ENCODE data around the gene VASH1. TPM values are rescaled to one million over a fixed set of nuclear protein-coding genes. Genes with fewer than 3 reads are reported as not detected.

The VASH1 gene
- total RNA-seq, 4 donors from 2014 or later = 1.9 to 7.5 (median 3.6) TPM

- H3K36me3 ChIP-seq = no peaks in the 10 kb centered on the region
- no peak for DNase-seq
- peaks cover 0 to 9% (median 0%) of the 10 kb centered on the region in 4 donors for H3K4me1 ChIP-seq
- H3K27ac ChIP-seq = peak overlapping the region in 1 of 4 donors; percentile 37
- no peak for TF ChIP-seq EP300 (IDR thresholded peaks at IDR 0.05; ENCODE audit: low read depth)
- no peaks in the 10 kb centered on the region for H3K9me3 ChIP-seq
- H3K27me3 ChIP-seq = peaks cover 3% of the 10 kb centered on the region
- 46 to 52% methylated on average over 4 to 7 of the region's 7 CpGs for WGBS, 2 donors (ENCODE audit: low coverage in 1 of 2)
- intact Hi-C loops (cut with DNase I; ENCODE audit: low total_unique reads) (loop anchor here (10.0 kb wide), 1 partner anchor 69 kb away; no protein-coding TSS in a partner anchor), in situ Hi-C loops (cut with MboI; ENCODE audit: low pct_ligation_motif_present in 1 of 4, low pct_unique_long_range_greater_than_20kb in 1 of 4, low sequenced_read_pairs in 3 of 4) (loop anchor here in 2 of 4 donors (10.0 kb wide), 1 partner anchor 69 kb away; no protein-coding TSS in a partner anchor)
- no peak overlapping the region for H3K4me3 ChIP-seq
Measured at GRCh38 chr14:76715511-76716081, 45.7 kb upstream of the VASH1 start.

DNA sequence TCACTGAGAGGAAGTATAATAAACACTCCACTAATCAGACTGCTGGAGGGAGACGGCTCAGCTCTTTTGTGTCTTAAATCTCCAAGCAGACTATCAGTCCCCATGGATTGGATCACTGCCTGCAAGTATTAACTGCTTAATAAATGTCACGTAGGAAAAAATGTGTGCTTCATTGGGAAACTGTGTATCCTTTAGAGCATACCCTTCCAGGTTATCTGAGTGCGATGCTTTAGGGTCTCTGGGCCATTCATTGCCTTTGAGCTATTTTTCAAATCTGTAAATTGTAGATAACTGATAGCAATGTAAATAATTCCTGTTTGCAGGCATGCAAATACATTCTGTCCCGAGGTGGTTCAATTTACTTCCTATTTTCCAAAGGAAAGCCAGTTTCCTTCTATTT lies 45.0 kb upstream of the VASH1 start:
- intact Hi-C loops (cut with DNase I; ENCODE audit: low total_unique reads) = loop anchor here (10.0 kb wide), 1 partner anchor 69 kb away; no protein-coding TSS in a partner anchor
- Histone ChIP-seq H3K4me3 (no peak overlapping the region), H3K27me3 (peaks cover 3% of the 10 kb centered on the region), H3K27ac (no peak overlapping the region), H3K4me1 (peaks cover 0 to 11% (median 0%) of the 10 kb centered on the region in 4 donors), H3K9me3 (no peaks in the 10 kb centered on the region), H3K36me3 (no peaks in the 10 kb centered on the region)
- WGBS, 2 donors (ENCODE audit: low coverage in 1 of 2) = 29 to 58% methylated on average over 2 to 4 of the region's 4 CpGs
- no peak for TF ChIP-seq POLR2A (IDR thresholded peaks at IDR 0.05)
- TF ChIP-seq, protein P1, sequence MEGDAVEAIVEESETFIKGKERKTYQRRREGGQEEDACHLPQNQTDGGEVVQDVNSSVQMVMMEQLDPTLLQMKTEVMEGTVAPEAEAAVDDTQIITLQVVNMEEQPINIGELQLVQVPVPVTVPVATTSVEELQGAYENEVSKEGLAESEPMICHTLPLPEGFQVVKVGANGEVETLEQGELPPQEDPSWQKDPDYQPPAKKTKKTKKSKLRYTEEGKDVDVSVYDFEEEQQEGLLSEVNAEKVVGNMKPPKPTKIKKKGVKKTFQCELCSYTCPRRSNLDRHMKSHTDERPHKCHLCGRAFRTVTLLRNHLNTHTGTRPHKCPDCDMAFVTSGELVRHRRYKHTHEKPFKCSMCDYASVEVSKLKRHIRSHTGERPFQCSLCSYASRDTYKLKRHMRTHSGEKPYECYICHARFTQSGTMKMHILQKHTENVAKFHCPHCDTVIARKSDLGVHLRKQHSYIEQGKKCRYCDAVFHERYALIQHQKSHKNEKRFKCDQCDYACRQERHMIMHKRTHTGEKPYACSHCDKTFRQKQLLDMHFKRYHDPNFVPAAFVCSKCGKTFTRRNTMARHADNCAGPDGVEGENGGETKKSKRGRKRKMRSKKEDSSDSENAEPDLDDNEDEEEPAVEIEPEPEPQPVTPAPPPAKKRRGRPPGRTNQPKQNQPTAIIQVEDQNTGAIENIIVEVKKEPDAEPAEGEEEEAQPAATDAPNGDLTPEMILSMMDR (IDR thresholded peaks at IDR 0.05) = no peak
- no peak for TF ChIP-seq EP300 (IDR thresholded peaks at IDR 0.05; ENCODE audit: low read depth)
- TF ChIP-seq POLR2AphosphoS5 (IDR thresholded peaks at IDR 0.05) = no peak
- in situ Hi-C loops (cut with MboI; ENCODE audit: low pct_ligation_motif_present in 1 of 4, low pct_unique_long_range_greater_than_20kb in 1 of 4, low sequenced_read_pairs in 3 of 4) = loop anchor here in 2 of 4 donors (10.0 kb wide), 1 partner anchor 69 kb away; no protein-coding TSS in a partner anchor
- DNase-seq = no peak

DNA sequence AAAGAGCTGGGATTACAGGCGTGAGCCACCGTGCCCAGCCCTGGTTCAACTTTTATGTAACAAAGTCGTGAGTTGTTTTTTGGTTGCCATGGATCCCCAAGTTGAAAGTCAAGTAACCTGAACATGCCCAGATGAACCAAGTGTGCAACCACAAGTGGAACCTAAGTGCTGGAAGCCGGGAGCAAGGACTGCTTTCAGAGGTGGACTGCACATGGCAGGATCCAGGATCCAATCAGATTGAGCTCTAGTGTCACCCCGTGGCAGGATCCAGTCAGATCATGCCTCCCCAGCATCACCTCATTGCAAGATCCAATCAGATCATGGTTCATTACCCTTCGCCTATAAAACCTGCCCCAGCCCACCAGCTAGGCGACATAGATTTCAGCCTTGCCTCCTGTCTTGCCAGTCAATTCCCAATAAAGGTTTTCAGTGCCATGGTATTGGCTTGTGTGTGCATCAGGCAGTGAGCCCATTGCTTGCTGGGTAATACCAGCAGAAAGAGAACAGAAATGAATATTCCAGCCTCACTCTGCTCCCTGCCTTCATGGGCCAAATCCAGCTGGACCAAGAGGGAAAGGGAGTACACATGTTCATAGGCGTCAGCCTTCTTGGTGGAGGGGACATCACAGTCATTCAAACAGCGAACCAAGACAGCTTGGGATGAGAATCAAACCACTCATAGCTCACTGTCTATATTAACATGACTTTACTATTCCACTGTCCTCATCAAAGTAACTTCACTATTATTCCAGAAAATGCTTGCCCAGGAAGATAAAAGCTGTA lies 43.6 kb upstream of the VASH1 start:
- H3K27ac ChIP-seq = no peak overlapping the region
- no peak for DNase-seq
- in situ Hi-C loops (cut with MboI; ENCODE audit: low pct_ligation_motif_present in 1 of 4, low pct_unique_long_range_greater_than_20kb in 1 of 4, low sequenced_read_pairs in 3 of 4) (loop anchor here in 2 of 4 donors (10.0 kb wide), 1 partner anchor 67 kb away; no protein-coding TSS in a partner anchor), intact Hi-C loops (cut with DNase I; ENCODE audit: low total_unique reads) (loop anchor here (10.0 kb wide), 1 partner anchor 67 kb away; no protein-coding TSS in a partner anchor)
- H3K4me1 ChIP-seq = peaks cover 0 to 11% (median 0%) of the 10 kb centered on the region in 4 donors
- 84% methylated on average over 9 of the region's 9 CpGs; no CpG with 5 or more reads in 1 of the 2 donors for WGBS, 2 donors (ENCODE audit: low coverage in 1 of 2)
- no peaks in the 10 kb centered on the region for H3K9me3 ChIP-seq
- H3K4me3 ChIP-seq = no peak overlapping the region
- H3K27me3 ChIP-seq = peaks cover 3% of the 10 kb centered on the region
- TF ChIP-seq POLR2AphosphoS5 (IDR thresholded peaks at IDR 0.05) (no peak), POLR2A (IDR thresholded peaks at IDR 0.05) (no peak), EP300 (IDR thresholded peaks at IDR 0.05; ENCODE audit: low read depth) (no peak)
- TF ChIP-seq, protein P1 (IDR thresholded peaks at IDR 0.05) = no peak
- H3K36me3 ChIP-seq = no peaks in the 10 kb centered on the region

DNA sequence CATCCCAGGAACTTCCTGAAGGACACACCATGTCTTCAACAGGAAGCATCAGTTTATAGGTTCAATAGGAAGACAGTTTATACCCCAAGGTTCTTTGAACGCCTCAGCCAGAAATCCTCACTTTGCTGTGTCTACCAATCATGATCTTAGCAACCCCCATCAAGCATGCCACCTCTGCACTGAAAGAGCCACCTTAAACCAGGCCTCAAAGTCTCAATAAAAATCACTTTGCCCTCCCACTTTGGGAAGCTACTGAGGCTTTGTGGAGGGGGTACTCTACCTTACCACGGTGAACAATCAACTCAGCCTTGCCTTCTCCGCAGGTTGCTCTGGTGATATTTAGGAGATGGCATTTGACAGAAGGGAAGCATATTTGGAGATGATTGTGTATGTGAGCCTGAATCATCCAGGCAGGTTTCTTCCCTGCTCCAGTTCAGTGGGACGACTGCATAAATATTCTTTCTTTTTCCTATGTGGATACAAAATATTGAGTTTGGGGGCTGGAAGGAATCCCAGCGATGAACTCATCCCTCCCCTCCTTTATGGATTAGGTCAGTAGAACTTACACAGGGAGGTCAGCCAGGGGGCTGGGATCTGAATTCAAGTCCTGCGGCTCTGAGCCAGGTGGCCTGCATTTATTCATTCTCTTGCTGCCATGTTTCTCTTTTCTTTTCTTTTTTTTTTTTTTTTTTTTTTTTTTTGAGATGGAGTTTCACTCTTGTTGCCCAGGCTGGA lies 42.8 kb upstream of the VASH1 start:
- intact Hi-C loops (cut with DNase I; ENCODE audit: low total_unique reads) (loop anchor here (10.0 kb wide), 1 partner anchor 66 kb away; no protein-coding TSS in a partner anchor), in situ Hi-C loops (cut with MboI; ENCODE audit: low pct_ligation_motif_present in 1 of 4, low pct_unique_long_range_greater_than_20kb in 1 of 4, low sequenced_read_pairs in 3 of 4) (loop anchor here in 2 of 4 donors (10.0 kb wide), 1 partner anchor 66 kb away; no protein-coding TSS in a partner anchor)
- WGBS, 2 donors (ENCODE audit: low coverage in 1 of 2) = 60 to 88% methylated on average over 1 to 6 of the region's 6 CpGs
- no peaks in the 10 kb centered on the region for H3K27me3 ChIP-seq
- no peak overlapping the region for H3K27ac ChIP-seq
- H3K36me3 ChIP-seq = no peaks in the 10 kb centered on the region
- H3K9me3 ChIP-seq = no peaks in the 10 kb centered on the region
- H3K4me1 ChIP-seq = peaks cover 0 to 11% (median 0%) of the 10 kb centered on the region in 4 donors
- no peak for DNase-seq
- TF ChIP-seq, protein P1 (IDR thresholded peaks at IDR 0.05) = no peak
- no peak for TF ChIP-seq POLR2A (IDR thresholded peaks at IDR 0.05)
- TF ChIP-seq EP300 (IDR thresholded peaks at IDR 0.05; ENCODE audit: low read depth) = no peak
- no peak for TF ChIP-seq POLR2AphosphoS5 (IDR thresholded peaks at IDR 0.05)
- no peak overlapping the region for H3K4me3 ChIP-seq
